ENCODE data around the gene ANKS3.

The ANKS3 gene

DNA sequence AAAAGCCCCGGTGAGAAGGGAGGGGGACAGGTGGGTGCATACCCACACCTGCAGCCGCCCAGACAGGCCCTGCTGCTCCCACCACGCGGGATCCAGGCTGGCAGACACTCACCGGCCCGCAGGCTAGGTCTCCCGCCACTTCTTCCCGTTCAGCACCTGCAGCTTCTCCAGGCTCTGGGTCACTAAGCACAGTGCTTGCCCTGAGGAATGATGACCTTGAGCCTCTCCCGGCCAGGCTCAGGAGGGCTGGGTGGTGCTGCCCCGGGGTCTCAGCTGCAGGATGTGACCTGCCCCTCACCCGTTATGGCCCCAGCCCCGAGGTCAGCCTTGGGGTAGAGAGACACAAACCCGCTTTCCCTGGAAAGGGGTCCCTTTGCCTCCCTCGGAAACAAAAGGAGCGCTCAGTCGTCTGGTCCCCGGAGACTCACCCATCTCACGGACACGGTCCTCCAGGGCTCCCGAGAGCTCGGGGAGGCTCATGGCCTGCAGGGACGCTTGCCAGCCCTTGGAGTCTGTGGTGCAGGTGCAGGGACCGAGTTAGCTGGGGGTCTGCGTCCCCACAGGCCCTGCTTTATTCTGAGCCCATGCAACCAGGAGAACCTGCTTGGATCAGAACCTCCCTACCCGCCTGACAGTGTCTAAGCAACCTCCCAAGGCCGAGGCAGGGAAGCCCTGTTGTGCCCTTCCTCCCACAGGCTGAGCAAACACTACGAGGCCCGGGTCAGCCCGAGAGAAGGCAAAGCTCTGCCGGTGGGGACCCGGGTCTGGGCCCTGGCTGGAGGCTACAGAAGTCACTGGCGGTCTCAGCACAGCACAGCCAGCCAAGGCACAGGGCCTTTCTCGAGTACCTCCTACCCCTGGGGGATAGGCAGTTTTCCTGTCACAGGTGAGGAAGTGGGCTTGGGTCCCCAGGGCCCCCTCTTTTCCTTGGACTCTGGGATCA lies 36.9 kb downstream of the ANKS3 start:
- DNase-seq (ENCODE audit: low read depth in 2 of 2) = no peak

DNA sequence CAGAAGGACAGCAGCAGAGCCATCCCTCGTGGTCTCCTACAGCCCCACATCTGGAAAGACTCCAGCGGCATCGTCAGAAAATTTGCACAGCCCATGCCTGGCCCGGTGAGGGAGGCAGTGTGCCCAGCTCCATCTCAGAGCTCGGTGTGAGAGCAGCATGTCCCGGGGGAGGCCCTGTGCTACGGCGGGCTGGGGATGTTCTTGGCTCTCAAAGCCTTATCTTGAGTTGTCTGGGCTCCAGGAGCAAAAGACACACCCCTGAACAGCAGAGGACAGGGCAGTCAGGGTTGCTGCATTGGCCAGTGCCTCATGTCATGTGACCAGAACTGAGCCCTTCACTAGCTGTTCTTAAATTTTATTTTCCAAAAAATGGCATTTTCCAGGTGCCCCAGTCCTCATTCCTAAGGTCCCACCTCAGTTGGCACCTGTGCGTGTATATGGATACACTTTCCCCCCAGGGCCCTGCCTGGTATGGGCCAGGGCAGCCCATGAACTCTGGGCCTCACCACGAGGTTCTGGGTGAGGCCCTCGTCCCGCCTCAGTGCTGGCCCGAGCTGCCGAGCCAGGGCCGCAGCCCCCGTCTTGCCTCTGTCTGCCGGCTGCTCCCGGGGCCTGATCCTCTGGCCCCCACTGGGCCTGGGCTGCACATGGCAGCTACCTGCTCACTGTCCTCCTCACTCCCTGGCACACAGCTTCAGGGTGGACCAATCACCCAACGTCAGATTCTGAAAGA lies 37.7 kb downstream of the ANKS3 start:
- no peak for DNase-seq (ENCODE audit: low read depth in 2 of 2)

DNA sequence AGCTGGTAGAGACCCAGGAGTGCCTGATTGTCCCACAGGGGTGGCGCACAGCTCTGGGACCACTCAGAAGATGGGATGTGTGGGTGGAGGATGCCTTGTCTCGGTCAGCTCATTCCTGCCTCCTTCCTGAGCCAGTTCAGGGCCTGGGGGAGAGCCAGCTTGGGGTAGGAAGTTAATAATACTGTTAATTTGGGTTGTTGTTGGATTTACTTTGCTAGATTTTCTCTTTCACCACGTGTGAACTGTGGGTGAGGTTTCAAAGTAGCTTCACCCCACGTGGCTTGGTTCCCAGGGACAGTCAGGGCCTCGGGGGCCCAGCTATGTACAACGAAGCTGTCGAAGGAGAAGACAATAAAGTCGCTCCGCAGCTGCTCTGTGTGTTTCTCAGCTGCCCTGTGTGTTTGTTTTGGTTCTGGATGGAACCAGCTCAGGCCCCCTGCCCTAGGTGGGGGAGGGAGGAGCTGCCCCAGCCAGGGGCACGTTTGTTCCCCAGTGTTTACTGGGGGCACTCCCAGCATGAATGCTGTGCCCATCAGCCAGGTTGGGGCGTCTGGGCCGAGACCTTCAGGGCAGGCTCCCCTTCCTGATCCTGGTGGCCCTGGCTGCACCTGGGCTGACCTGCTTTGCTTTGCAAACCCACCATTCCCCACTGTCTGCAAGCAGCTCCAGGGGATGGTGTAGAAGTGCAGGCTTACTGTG lies 38.4 kb downstream of the ANKS3 start:
- DNase-seq (ENCODE audit: low read depth in 2 of 2) = no peak

DNA sequence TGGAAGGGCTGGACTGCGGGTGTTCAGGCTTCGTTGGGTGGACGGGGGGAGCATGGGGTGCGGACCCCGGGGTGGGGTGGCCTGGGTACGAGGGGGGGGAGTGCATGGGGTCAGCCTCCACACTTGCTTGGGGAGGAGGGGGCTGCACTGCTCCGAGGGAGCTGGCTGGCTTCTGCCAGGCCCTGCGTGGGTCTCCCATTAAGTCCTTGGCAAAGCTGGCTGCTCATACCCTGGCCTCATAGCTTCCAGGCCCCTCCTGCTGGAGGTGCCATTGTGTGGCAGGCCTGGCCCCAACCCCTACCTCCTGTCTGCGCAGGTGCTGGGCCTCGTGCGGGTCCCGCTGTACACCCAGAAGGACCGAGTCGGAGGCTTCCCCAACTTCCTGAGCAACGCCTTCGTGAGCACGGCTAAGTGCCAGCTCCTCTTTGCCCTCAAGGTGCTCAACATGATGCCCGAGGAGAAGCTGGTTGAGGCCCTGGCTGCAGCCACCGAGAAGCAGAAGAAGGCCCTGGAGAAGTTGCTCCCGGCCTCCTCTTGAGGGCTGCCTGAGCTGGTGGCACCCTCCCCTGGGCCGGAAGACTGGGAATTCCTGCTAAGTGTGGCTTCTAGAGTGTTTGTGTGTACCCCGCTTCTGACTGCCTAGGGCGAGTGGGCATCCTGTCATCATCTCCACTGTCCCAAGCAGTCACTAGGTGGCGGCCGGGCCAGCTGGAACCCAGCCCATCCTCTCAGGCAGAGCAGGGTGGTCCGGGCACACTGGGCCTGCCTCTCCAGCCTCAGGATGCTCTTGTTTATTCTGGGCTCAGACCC lies 39.2 kb downstream of the ANKS3 start:
- DNase-seq (ENCODE audit: low read depth in 2 of 2) = no peak

DNA sequence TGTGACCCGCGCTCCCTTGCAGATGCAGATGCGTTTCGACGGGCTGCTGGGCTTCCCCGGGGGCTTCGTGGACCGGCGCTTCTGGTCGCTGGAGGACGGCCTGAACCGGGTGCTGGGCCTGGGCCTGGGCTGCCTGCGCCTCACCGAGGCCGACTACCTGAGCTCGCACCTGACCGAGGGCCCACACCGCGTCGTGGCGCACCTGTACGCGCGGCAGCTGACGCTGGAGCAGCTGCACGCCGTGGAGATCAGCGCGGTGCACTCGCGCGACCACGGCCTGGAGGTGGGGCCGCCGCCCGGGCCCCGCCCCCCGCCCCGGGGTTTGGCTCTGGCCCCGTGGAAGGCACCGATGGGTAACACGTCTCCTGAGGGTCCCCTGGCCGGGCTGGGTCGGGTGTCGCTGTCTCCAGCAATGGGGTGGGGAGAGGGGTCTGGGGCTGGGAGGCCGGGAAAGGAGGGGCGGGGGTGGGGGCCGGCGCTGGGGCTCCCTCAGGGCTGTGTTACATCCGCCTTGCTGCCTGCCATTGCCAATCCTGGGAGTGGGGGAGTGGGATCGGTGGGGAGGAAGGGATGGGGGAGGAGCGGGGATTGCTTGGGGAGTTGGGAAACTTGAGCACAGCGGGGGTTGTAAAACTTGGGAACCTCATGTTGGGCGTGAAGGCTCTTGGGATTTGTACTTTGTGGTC lies 40.0 kb downstream of the ANKS3 start:
- no peak for DNase-seq (ENCODE audit: low read depth in 2 of 2)

DNA sequence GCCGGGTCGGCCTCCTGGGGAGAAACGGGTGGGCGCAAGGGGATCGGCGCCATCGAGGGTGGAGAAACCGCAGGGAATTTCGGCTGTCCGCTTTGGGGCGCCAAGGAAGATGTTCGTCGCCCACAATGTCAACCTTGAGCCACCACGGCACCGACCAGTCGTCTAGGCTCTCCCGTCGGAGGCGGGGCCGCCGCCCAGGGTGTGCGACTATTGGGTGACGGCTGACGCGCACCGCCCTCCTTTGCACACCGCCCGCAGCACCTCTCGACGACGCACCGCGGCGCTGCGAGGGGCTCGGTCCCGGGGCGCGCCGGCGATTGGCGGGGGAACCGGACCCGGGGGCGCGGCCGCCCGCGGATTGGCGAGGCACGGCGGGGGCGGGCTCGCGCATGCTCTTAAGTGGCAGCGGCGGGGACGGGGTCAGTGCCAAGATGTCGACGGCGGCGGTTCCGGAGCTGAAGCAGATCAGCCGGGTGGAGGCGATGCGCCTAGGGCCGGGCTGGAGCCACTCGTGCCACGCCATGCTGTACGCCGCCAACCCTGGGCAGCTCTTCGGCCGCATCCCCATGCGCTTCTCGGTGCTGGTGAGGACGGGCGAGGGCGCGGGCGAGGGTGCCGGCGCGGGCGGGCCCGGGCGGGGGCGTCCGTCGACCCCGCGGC lies 40.6 kb downstream of the ANKS3 start, which contains the start of gene NUDT16L1:
TSS of gene NUDT16L1 (plus strand) at position 267 of the 660 bp plus-strand sequence. CDS start at position 432, 165 bp downstream.
- peak; percentile 98 for DNase-seq (ENCODE audit: low read depth in 2 of 2)

DNA sequence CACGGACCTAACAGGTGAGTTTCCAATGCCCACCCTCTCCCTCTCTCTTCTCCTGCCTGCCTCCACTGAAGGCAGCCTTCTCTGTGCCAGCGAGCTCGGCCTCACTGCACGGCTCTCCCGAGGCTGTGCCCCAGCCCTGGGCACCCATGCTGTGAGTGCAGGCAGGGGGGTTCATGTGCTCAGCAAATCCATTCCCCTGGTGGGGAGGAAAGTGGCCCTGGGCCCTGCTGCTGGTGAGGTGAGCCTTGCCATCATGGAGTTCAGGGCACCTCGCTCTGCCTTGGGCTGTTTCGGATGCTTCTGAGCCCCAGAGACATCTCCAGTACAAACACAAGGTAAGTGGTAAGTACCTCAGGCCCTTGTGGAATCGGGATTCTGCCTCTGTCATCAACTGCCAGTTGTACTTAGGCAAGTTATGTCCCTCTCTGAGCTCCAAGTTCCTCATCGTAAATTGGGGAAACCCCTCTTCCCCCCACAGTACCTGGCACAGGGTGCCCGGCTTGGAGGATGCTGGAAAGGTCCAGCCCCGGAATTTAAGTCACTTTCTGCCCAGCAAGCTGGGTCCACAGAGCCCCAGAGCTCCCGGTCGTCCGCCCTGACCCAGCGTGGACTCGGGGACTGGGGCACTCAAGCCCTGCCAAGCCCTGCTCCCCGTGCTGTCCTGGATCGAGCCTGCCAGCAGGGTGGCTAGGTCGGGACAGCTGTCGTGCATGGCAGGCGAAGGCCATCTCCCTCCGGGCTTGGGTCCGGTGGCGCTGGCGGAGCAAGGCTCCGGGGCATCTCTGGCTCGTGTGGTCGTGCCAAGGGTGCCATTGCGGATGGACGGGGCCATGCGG lies 41.4 kb downstream of the ANKS3 start:
- no peak for DNase-seq (ENCODE audit: low read depth in 2 of 2)

DNA sequence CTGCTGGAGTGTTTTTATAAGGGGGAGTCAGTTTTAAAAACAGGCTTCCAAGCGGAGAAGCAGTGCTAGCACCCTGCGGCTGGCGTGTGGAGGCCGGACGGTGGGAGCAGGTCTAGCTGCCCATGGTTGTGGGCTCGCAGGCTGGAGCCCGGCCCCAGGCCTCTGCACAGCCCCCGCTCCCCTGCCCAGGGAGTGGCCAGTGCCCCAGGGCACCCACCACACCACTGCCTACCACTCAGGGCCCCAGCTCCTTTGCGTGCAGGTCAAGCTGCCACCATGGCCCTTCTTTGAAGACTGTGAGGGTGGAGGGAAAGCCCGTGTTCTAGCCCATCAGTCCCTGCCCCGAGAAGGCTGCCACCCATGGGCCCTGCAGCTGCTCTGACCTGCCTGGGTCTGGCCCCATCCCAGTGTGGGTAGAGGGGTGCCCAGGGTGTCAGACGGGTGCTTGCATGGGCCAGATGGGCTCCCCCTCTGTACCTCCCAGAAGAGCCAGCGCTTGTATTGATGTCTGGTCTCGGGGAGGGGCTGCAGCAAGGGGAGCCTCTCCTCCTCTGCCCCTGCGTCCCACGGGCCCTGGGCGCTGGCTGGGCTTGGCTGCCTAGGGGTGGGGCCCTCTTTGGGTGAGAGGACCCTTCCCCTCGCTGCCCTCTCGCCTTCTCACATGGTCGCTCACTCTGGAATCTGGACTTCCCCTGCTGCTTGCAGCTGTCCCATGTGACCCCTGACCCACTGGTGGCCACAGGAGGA lies 42.2 kb downstream of the ANKS3 start:
- DNase-seq (ENCODE audit: low read depth in 2 of 2) = no peak

DNA sequence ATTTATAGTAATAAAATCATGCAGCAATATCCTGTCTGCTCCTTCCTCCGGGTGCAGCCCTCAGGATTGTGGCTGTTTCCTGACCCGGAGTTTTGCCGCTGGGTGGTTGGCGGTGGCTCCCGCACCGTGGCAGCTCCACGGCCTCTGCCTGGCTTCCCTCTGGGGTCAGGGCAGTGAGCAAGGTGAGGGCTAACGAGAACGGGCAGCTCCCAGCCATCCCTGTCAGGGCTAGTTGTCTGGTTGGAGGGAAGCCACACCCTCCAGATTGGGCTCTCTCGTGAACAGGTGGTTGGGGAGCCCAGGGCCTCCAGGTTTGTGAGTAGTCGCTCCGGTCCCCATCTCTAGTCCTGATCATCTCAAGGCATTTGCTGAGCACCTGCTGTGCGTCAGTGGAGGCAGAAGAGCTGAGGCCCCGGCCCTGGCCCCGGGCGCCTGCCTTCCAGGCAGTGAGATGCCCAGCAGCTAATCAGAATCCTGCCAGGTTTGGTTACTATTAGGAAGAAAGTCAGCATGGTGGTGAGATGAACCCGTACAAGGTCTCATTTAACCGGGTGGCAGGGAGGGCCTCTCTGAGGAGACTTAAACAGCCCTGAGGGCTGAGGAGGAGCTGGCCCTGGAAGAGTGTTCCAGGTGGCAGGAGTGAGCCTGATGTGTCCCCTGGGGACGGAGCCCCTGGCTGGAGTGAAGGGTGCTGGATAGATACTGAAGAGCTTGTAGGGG lies 43.0 kb downstream of the ANKS3 start:
- DNase-seq (ENCODE audit: low read depth in 2 of 2) = no peak

DNA sequence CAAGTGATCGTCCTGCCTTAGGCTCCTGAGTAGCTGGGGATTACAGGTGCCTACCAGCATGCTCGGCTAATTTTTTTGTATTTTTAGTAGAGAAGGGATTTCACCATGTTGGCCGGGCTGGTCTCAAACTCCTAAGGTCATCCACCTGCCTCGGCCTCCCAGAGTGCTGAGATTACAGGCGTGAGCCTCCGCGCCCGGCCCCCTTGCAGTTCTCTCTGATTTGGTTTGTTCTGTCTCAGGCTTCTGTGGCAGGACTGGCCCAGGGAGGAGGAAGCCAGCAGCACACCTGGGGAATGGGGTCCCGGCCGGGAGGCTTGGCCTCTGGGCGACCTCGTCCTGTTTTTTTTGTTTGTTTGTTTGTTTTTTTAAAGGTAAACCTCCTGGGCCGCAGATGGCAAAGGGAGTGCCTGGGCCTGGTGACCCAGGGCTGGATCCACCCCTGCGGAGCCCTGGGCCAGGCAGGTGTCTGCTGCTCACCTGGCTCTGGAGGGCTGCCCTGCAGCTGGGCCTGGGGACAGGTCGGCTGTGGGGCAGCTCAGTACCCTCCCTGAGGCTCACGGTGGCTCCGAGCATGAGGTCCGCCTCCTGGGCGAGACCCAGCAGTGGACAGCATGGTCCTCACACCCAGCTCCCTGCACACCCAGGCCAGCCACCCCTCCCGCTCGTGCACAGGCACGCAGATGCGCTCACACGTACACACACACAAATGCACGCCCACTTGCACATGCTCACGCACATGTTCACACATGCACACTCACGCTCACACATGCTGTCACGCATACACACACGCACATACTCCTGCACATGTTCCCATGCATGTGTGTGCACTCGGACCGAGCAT lies 44.0 kb downstream of the ANKS3 start:
- DNase-seq (ENCODE audit: low read depth in 2 of 2) = no peak

DNA sequence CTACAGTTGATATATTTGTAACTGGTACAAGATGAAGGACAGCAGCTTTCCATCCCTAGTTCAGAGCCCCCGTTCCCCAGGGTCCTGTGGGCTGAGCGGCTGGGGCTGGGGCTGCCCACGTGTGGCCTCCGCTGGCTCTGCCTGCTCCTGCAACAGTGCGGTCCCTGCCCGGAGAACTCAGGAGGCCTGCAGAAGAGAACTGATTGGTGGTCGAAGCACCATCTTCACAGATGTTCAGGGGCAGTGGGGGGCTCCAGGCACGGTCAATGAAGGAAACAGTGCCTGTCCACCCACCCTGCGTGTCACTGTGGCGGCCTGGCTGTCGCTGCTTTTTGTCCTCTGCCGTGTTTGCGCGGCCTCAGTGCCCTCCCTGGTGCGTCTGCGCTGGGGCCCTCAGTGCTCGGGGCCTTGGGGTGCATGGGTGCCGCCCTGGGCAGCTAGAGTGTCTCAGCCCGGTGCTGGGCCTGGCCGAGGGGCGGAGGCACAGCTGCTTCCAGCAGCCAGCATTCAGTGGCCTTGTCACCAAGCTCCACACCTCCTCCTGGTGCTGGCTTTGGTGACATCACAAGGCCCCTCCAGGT lies 44.9 kb downstream of the ANKS3 start:
- no peak for DNase-seq (ENCODE audit: low read depth in 2 of 2)

DNA sequence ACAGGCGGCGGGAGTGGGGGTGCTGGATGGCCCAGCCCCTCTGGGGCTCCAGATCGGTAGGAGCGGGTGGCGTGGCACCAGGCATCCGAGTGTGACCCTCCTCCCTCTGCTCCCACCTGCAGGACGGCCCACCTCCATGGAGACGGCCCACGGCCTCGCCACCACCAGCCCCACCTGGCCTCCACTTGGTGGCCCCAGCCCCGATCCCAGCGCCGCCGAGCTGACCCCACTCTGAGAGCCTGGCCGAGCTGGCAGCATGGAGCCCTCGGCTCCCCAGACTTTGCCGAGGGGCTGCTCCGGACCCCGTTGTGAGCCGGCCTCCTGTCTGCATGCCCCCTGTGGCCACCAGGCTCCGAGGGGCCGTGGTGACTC lies 45.4 kb downstream of the ANKS3 start:
- DNase-seq (ENCODE audit: low read depth in 2 of 2) = no peak

DNA sequence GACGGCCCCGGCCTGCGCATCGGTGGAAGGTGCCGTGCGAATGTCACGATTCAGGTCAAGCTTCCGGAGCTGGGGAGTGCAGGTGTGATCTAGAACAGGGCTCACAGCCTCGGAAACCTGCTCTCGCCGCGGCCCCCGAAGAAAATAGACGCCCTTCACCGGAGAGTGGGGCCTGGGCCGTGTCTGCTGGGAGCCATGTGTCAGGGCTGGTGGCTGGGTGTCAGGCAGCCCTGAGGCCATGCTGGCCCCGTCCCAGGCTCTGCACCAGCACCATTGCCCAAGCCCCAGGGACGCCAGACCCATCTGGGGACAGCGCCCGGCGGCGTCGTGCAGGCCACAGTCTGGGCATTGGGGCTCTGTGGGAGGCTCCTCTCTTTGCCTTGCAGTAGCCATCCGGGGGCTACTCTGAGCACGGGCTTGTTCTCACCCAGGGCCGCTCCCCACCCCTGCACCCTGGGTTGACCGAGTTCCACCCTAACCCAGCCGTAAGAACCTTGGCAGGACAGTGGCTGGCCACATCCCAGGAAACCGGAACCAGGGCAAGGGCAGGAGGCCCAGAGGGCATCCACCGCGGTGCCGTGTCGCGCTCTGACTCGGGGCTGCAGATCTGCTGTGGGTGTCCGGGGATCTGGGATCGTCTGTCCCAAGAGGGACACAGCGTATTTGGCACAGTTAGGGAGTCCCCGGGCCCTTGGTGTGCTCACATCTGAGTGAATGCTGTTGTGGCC lies 46.0 kb downstream of the ANKS3 start:
- no peak for DNase-seq (ENCODE audit: low read depth in 2 of 2)

DNA sequence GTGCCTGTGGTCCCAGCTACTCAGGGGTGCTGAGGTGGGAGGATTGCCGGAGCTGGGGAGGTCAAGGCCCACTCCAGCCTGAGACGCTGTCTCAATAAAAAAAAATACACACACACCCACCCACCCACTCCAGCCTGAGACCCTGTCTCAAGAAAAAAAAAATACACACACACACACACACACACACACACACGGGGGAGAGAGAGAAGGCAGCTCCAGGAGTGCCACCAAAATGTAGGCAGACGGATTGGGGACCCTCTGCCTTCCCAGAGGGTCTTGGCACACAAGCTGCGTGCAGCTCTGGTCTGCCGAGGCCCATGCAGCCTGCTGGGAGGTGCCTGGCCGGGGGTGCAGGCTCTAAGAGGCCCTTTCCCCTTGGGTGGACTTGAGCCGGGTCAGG lies 46.7 kb downstream of the ANKS3 start:
- DNase-seq (ENCODE audit: low read depth in 2 of 2) = no peak

DNA sequence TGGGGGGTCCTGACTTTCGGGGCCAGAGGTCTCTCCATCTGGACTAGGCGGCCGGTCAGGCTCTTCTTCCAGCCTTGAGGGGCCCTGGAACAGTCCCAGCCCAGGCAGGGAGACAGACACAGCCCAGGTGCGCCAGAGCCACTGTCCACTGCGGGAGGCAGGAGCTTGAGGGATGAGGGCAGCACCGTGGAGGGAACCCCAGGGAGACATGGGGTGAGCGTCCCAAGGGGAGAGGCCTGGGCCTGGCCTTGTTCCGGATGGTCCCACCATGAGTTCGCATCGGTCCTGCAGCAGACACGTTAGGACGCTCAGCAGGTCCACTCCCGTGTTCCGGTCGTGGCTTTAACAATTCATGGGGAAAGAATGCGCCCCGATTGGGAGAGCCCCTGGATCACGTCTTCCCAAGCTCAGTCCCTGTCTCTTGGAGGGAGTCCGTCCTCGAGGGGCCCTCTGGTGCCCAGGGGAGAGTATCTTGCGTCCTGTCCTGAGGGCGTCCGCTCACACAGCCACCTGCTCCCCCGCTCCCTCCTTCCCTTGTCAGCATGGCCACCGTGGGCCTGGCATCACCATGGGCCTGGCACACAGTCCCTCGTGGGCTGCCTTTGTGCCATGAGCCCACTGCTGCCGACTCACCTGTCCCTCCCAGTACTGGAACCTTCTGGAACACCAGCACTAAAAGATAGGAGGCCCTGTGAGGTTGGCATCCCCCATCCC lies 47.4 kb downstream of the ANKS3 start:
- no peak for DNase-seq (ENCODE audit: low read depth in 2 of 2)
